Tongue (tissue), 3 donors: Measurements from ENCODE around the gene ZSCAN10. TPM values are rescaled to one million over a fixed set of nuclear protein-coding genes. Genes with fewer than 3 reads are reported as not detected.

ENCODE experiments used
- DNase-seq: peaks from one replicate; pipeline ENCODE4 v3.0.0-alpha.2; 2015
- small RNA-seq: library from RNA; depleted of rRNA; stranded (forward); fragments of <200 nt; gene quantifications from one replicate; pipeline ENCODE3, GENCODE V24; 2014; ENCODE audit warnings: low replicate concordance
- total RNA-seq: library from RNA; depleted of rRNA; stranded (reverse); fragments of >200 nt; gene quantifications from one replicate; pipeline ENCODE4 v1.2.3, GENCODE V29; 2014

ZSCAN10 gene
- total RNA-seq, 1 donor from 2014 or later = not detected

DNA sequence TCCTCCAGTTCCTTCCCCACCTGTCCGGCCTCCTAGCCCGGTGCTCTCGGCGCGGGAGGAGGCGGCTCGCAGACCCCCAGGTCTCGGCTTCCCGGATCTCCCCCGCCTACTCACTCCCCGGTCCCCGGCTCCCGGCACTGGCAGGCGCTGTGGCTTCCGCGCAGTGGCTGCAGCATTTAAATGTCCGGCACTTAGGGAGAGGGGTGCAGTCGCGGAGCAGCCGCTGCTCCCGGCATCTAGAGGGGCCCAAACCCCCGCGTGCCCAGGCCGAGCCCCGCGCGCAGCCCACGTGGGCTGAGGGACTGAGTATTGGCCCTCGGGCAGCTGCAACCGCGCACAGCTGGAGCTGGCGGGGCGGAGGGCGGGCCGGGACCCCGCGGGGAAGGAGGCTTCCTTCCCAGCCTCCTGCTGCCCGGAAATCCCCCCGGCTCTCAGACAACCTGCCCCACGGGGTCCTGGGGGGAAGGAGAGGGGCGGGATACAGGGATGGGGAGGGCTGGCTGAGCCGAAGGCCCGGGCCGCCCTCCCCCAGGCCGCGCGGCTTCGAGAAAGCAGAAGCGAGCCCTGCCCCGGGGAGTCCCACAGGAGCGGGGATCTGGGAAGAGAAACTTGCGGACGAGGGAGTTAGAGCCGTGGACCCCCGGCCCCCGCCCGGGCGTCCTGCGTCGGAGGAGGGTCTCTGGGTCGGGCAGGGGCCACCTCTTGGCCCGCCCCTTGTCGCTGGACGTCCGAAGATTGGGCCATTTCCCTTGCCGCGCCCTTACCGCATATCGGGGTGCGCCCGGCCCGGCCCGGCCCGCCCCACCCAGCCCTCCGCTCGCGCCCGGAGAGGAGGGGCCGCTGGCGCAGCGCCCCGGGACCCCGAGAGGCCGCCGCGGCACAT lies 53.1 kb downstream of the ZSCAN10 start, which contains the start of gene MMP25:
MMP25 (plus strand) TSS at position 804 of the 883 bp plus-strand sequence. CDS start 357 bp downstream, outside the sequence.
- no peak for DNase-seq

DNA sequence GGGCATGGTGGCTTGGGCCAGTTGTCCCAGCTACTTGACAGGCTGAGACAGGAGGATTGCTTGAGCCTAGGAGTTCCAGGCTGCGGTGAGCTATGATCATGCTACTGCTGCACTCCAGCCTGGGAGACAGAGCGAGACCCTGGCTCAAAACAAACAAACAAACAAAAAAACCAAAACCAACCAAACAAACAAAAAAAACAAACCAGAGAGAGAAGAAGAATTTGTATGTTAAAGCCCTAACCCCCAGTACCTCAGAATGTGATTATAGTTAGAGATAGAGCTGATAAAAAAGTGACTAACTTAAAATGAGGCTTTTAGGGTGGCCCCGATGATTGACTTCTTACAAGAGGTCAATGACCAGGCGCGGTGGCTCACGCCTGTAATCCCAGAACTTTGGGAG lies 54.4 kb downstream of the ZSCAN10 start:
- DNase-seq = no peak

DNA sequence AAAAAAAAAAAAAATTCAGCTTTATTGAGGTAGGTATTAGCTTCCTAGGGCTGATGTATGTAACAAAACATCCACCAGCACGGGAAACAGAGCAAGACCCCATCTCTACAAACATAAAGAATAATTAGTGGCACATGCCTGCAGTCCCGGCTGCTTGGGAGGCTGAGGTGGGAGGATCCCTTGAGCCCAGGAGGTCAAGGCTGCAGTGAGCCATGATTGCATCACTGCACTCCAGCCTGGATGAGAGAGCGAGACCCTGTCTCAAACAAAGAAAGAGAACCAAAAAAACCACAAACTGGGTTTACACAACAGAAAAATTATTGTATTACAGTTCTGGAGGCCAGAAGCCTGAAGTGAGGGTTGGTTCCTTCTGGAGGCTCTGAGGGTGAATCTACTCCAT lies 56.7 kb downstream of the ZSCAN10 start:
- no peak for DNase-seq

DNA sequence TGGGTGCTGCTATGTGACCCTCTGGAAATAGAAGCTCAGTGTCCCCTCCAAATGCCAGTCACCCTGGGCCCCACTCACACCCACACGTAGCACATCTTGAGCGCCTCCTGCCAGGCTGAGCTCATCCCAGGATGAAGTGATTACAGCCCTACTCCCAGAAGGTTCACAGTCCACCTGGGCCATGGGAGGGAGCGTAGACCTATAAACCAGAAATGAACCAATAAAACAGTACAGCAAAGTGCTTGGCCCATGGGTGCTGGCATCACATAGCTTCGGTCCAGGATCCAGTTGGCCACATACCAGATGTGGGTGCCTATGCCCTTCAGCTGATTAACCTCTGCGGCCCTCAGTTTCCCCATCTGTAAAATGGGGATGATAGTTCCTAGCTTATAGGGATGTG lies 60.2 kb downstream of the ZSCAN10 start:
- no peak for DNase-seq

Small RNA genes lying within 50 kb of the gene (small RNA-seq; reads per million reads assigned to genes)
- gene RNU1-22P = 0.05 reads per million

Other genes with a start within 250 kb of the ZSCAN10 start
- 18.2 TPM for gene PRSS22, start 241.1 kb downstream of the ZSCAN10 start, total RNA-seq
- 37.0 TPM for gene FLYWCH2, start 216.1 kb downstream of the ZSCAN10 start, total RNA-seq
- 21.6 TPM for gene FLYWCH1, start 187.4 kb downstream of the ZSCAN10 start, total RNA-seq
- 5.6 TPM for gene KREMEN2, start 135.0 kb downstream of the ZSCAN10 start, total RNA-seq
- gene PAQR4, start 129.9 kb downstream of the ZSCAN10 start, total RNA-seq = 6.2 TPM
- gene PKMYT1, start 118.8 kb downstream of the ZSCAN10 start, total RNA-seq = 12.2 TPM
- not detected for gene CLDN9, start 86.4 kb downstream of the ZSCAN10 start, total RNA-seq
- gene CLDN6, start 81.1 kb downstream of the ZSCAN10 start, total RNA-seq = not detected
- gene TNFRSF12A, start 78.9 kb downstream of the ZSCAN10 start, total RNA-seq = 41.3 TPM
- gene HCFC1R1, start 75.4 kb downstream of the ZSCAN10 start, total RNA-seq = 13.0 TPM
- 12.6 TPM for gene THOC6, start 75.3 kb downstream of the ZSCAN10 start, total RNA-seq
- gene BICDL2, start 62.4 kb downstream of the ZSCAN10 start, total RNA-seq = 15.8 TPM
- gene MMP25, start 52.7 kb downstream of the ZSCAN10 start, total RNA-seq = 0.41 TPM
- 104 TPM for gene IL32, start 33.7 kb downstream of the ZSCAN10 start, total RNA-seq
- gene ZNF205, start 13.3 kb upstream of the ZSCAN10 start, total RNA-seq = 11.4 TPM
- 9.3 TPM for gene ZNF213, start 35.7 kb upstream of the ZSCAN10 start, total RNA-seq
- not detected for gene OR1F1, start 88.9 kb upstream of the ZSCAN10 start, total RNA-seq
- gene ZNF200, start 135.9 kb upstream of the ZSCAN10 start, total RNA-seq = 8.3 TPM
- 2.1 TPM for gene MEFV, start 157.3 kb upstream of the ZSCAN10 start, total RNA-seq
- gene ZNF263, start 184.2 kb upstream of the ZSCAN10 start, total RNA-seq = 50.4 TPM
- gene TIGD7, start 206.1 kb upstream of the ZSCAN10 start, total RNA-seq = 11.1 TPM
- gene ZNF75A, start 206.2 kb upstream of the ZSCAN10 start, total RNA-seq = 32.0 TPM